Amniotic epithelial cell (primary cell): Measurements from ENCODE around the gene OMD.

Experiments
- DNase-seq: peaks from one replicate; pipeline ENCODE4 v3.0.0-alpha.2; 2010; ENCODE audit warnings: low read depth

The OMD gene, protein sequence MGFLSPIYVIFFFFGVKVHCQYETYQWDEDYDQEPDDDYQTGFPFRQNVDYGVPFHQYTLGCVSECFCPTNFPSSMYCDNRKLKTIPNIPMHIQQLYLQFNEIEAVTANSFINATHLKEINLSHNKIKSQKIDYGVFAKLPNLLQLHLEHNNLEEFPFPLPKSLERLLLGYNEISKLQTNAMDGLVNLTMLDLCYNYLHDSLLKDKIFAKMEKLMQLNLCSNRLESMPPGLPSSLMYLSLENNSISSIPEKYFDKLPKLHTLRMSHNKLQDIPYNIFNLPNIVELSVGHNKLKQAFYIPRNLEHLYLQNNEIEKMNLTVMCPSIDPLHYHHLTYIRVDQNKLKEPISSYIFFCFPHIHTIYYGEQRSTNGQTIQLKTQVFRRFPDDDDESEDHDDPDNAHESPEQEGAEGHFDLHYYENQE

DNA sequence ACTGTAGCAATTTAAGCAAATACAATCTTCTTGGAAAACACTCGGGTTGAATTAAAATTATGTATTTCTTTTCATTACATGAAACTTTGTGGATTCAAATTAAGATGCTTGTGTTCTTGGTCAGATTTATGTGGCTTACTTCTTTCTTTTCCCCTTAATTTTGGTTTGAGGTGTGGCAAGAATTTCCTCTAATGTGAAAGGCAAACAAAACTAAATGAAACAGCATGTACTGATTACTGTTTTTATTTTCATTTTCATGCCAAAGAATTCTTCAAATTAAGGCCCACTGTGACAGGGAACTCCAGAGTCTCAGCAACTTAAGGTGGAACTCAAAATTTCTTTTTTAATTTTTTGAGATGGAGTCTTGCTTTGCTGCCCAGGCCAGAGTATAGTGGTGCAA, at the start of gene OMD:
Gene OMD (minus strand): TSS at position 132 of the 400 bp plus-strand sequence. CDS start 6,913 bp downstream, outside the sequence.
- DNase-seq, result no peak

DNA sequence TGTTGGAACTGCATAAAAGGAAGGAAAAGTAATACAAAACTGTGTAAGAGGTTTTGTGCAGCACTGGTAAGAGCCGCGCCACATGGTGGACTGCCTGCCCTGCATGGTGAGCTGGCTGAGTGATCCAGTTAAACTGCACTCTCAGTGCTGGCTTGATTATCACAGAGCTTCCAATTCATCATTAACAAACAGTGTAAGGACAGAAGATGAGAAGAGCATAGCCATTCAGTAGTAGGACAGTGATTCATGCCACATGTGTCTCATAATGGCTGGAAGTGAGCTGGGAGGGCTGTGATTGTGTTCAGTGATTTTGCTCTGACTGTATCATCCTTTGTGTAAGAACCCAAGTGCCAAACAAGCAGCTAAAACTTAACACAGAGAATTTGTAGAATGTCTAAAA, 43.9 kb upstream of the OMD start:
- peak; percentile 27 for DNase-seq

DNA sequence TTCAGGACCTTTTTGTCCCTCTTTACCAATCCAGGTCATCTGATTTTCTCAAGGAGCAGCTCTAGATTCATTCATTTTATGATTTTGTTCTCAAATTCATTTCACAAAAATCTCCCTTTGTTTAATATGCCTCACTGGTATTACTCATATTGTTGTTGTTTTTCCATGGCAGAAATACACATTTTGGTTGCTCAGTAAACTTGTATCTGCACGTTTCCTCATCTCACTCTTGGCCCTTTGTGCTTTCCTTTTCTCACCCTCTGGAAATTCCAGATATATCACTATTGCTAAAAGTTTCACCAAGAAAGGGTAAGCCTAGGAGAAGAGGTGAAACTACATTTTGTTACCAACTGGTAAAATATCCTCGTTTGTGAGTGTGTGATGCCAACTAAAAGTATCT, 43.2 kb upstream of the OMD start:
- no peak for DNase-seq

DNA sequence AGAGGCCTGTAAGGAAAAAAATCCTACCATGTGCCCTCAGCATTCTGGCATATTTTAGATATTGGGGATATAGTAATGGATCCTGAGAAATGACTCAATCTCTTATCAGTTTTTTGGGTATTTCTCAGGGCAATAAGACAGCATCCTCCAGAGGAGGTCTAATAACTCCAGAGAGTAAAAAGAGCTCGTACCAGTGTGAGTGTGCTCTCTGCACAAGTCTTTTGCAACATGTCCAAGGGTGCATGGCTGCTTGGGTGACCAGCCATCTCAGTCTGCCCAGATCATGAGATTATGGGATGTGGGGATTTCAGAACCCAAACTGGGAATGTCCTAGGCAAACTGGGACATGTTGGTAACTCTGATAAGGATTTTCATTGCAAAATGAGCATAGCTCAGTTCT, 42.8 kb upstream of the OMD start:
- peak; percentile 44 for DNase-seq

DNA sequence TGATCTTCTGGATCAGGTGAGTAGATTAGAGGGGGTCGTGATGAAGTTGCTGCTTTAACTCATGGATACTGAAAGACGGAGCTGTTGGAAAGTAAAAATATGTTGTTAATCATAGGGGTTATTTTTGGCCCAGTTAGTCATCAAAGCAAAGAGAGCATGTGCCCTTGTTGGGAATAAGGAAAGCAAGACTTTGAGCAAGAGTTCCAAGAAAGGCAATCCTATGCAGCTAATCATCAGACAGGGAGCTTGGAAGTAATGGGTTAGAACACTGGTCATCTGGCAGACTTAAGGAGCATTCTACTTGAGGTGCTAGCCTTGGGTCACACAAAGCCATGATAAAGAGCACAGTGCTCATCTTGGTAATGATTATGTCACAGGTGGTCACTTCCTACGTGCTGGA, 39.7 kb upstream of the OMD start:
- peak; percentile 95 for DNase-seq

DNA sequence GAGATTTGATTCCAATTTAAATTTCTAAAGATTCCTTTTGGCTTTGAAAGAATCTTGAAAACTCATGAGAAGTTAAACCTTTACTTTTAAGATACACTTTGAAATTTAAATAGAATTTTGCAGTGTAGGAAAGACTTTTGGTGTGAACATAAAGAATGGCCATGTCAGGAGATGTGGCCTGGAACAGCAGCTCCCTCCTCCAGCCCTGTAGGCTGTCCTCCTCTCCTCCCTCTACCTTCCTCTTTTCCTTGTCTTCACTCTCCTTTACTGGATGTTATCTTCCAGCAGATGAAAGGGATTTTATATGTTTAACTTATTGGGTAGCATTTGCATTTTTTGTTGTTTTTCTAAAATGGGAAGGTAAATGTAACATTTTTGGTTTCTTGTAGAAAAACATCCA, 39.1 kb upstream of the OMD start:
- no peak for DNase-seq

DNA sequence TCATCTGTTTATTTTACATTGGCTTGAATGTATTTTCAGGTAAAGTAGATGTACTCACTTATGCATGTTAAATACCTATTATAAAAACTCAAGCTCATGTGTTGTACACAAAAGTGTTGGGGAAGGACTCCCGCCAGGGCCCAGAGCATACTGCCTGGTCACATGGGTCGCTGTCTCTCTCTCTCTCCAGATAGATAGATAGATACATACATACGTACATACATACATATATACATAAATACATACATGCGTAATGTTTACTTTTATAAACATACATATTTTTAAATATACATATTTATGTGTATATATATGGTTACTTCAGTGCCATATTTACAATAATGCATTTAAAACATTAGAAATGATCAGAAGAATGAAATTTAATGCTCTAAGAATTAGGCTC, 33.3 kb upstream of the OMD start:
- DNase-seq, result no peak

DNA sequence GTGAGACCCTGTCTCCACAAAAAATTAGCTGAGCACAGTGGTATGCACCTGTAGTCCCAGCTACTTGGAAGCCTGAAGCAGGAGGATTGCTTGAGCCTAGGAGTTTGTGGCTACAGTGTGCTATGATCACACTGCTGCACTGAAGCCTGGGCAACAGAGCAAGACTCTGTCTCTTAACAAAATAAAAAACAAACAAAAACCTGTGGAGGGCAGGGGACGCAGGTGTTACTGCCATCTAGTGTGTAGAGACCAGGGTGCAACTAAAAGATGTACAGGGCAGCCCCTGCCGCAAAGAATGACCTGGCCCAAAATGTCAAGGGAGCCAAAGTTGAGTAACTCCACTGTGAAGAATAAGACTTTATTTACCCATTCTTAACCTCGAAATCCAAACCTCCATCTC, 30.9 kb upstream of the OMD start:
- no peak for DNase-seq

DNA sequence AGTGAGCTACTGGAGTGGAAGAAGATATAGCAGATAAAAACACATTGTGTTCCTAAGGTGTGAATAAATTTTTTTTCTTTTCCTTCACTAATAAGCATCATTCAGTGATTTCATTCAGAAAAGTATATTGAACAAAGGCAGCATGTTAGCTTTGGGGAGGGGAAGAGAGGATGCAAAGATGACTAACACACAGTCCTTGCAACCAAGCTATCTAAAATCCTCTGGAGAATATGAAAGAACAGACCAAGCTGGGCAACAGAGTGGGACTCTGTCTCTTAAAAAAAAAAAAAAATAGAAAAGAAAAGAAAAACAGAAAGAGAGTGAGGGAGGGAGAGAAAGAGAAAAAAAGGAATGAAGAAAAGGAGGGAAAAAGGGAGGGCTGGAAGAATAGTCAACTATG, 22.3 kb upstream of the OMD start:
- DNase-seq, result no peak

DNA sequence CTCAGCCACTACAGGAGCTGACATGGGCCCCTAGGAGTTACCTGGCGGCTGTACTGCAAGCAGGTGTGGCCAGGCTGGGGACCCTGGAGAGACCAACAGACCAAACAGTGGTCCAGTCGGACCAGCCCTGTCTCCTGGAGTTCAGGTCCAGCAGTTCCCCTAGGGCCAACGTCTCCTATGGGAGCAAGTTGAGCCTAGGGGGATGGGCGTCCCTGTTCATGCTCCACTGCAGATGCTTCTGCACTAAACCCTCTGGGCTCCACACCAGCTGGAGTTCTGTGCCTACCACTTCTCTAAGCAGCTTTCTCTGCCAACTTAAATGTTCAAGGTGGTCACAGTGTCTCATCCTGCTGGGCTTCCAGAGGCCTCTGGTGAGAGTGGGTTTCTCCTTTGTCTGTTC, 20.6 kb upstream of the OMD start:
- no peak for DNase-seq

DNA sequence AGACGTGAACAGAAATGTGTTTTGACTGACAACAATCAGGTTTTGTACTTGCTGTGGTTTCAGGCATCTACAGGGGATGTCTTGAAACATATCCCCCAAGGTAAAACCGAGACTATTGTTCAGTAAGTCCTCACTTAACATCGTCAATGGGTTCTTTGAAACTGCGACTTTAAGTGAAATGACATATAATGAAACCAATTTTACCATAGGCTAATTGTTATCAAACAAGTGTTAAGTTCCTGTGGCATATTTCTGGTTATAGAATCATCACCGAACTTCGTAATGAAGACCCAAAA, 16.4 kb upstream of the OMD start:
- DNase-seq, result no peak

DNA sequence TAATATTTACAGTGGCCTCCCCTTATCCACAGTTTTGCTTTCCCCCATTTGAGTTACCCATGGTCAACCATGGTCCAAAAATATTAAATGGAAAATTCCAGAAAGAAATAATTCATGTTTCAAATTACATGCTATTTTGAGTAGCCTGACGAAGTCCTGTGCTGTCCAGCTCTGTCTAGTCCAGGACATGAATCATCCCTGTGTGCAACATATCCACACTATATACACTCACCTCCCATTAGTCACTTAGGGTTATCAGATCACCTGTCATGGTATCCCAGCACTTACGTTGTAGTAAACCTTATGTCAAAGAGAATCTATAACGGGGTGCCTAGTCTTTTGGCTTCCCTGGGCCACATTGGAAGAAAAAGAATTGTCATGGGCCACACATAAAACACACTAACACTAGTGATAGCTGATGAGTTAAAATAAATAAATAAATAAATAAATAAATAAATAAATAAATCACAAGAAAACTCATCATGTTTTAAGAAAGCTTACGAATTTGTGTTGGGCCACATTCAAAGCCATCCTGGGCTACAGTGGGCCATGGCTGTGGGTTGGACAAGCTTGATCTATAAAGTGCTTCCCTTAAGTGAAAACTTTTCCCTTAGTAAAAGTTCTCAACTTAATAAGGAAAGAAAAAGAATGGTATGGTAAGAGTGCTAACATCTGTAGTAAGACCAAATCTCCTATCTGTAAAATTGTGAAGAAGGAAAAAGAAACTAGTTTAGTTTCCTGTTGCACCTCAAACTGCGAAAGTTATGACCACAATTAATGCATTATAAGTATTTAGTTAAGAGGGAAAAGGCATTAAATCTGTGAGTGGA, 15.9 kb upstream of the OMD start:
- peak; percentile 81 for DNase-seq

DNA sequence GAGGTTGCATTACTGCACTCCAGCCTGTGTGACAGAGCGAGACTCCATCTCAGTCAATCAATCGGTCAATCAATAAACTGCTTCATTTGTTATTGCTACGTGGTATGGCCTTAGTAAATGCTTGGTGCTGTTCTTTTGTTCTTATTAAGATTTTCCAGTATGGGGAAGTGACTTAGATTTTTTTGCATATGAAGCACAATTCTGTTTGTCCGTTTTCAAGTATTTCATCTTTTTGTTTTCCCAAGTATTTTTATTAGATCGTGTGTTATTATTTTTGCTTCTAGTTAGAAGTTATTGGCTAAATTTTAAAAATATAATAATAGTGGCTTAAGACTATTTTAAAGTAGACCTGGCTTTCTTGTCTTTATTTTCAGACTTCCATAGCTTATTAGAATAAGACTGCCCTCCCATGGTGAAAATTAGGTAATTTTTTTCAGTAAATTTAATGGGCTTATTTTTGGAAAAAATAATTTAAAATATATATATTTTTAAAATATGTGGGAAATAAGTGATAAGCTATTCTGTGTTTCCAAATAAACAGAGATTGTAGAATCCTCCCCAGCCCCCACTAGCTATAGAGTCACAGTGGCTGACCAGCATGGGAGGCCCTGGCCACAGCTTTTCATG, 14.7 kb upstream of the OMD start:
- peak; percentile 31 for DNase-seq

DNA sequence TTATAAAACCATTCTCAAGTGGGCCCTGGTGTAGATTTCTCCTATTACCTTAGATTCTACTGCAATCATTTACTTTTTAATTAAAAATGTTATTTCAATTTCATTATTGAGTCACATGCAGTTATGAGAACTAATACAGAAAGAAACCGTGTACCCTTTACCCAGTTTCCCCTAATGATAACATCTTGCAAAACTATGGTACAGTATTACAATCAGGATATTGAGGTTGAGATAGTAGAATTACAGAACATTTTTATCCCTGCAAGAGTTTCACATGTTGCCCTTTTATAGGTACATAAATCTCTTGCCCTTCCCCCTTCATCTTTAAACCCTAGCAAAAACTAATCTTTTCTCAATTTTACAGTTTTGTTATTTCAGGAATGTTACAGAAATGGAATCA, 11.0 kb upstream of the OMD start:
- no peak for DNase-seq

DNA sequence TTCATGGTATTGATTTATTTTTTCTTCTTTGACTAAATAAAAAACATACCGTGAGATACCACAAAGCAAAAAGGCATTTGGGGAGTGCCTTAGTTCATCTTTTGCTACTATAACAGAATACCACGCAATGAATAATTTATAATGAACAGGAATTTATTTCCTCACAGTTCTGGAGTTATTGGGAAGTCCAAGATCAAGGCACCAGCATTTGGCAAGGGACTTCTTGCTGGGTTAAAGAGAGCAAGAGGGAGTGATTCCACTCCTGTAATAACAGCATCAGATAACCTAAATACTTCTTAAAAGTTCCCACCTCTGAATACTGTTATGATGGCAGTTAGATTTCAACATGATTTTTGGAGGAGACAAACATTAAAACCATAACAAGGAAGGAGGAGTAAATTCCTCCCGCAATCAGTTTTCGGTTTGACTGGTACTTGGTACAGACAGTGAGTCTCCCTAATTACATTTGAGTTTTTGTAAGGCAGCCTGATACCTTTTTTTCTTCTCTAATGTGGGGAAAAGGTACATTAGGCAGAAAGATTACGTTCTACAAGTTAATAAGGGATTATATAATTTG, 8.8 kb upstream of the OMD start:
- peak; percentile 20 for DNase-seq

DNA sequence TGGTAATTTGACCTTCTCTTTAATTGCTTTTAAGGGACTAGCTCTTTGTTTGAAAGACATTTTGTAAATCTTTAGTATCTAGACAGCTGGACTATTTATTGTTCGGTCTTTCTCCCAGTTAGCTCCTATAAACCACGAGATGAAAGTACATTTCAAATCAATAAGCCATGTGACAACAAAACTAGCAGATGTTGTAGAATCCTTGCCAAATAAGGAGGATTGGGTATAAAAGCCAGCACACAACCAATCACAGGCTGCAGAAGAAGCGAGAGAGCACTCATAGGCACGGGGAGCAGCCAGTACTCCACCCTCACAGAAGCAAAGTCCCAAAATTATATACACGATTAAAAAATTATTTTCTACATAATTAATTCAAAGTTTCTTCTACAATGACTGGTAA, 8.1 kb upstream of the OMD start:
- DNase-seq, result no peak

DNA sequence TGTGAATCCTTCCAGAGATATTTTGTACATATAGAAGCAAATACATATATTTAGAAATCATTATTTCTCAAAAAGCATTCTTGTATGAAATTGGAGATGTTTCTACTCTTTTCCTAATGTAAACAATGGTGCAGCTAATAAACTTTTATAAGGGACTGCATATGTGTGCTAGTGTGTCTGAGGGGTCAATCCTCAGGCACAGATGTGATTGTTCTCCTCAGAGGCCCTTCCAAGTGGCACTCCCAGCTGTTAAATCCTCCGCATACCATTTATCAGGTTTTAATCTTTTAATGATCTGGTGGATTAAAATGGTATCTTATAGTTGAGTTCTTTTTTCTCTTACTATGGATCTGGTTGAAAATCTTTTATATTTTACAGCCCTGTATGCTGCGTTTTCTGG, 5.6 kb upstream of the OMD start:
- no peak for DNase-seq

DNA sequence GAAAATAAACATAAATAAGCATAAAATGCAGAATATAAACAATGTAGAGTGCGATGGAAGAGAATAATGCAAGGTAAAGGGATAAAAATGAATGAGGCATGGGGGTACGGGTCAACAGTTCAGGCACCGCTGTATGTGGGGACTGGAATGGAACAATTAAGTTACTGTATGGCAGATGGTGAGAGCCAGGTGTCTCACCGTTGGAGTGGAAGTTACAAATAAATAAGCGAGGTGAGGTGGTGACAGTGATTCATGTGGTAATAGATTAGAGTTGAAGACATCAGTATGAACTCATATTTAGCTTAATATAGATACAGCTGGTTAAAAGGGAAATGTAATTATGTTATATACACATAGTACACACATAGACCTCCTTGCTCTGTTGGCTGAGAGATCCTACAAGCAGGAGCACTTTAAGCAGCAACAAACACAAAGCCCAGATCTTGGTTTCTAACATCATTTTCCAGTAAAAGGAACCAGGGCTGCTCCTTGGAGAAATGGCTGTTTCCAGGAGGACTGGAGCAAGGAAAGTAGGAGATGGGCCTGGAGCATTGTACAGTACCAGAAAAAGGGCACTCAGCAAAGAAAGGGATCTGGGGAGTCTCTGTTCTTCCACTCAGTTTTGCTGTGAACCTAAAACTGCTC, 2.4 kb upstream of the OMD start:
- no peak for DNase-seq

DNA sequence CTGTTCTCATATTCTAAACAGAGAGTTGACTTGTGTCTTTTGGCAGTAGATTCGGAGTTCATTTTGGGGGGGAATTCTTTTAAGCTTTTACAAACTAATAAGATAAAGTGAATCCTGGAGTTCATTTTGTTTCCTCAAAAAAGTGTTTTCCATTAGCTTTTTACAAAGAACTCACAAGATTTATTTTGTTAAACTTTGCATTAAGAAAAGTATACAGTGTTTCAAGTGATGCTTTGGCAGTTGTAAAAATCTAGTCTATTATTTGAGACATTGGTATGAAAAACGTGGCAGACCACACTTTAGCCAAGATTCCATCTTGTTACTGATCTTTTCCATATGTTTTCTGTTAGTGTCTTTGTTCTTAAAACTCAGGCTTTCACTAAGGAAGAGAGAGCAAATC, 1.2 kb upstream of the OMD start:
- no peak for DNase-seq

DNA sequence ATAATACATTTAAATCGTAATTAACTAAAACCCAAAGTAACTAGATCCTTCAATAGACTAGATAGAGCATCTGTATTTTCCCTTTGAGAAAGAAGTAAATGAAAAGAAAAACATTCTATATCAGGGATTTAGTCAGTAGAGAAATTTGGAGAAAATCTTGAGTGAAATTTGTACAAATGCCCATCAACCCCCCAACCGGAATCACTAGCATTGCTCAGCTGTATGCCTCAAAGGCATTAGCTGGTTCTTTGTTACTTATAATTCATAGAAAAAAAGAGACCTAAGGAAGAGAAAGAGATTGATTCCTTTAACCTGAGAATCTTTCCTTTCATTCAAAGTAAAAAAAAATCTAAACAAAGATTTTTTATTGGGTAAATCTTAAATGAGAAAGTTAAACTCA, 659 bp downstream of the OMD start:
- DNase-seq, result no peak

DNA sequence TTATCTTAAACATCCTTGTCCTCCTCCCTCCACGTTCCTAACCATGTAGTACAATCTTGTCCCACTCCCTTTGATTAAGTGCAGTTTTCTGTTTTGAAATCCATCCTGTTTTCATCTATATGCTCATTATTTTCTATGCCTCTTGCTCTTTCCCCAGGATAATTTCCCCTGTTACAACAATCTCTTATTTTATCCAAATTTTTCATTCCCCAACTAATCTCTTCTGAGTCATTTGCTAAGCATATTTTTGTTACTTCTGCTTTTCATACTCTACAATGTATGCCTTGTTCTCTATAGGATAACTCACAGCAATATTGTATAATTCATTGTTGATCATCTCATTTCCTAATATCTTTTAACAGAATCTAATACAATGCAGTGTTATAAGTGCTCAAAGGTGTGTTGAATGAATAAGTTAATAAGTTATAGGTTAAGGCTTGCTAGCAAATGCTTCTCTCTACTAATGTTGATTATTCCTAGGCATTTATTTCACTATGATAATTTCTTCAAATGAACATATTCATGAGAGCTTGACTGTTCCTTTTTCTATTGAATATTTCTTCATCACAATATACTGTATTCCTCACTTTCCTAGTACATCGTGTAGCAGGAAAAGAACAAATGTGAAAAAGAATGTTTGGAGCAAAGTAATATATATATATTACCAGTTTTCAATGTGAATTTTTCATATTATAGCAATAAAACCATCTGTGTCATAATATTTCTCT, 1.5 kb downstream of the OMD start:
- DNase-seq, result no peak

DNA sequence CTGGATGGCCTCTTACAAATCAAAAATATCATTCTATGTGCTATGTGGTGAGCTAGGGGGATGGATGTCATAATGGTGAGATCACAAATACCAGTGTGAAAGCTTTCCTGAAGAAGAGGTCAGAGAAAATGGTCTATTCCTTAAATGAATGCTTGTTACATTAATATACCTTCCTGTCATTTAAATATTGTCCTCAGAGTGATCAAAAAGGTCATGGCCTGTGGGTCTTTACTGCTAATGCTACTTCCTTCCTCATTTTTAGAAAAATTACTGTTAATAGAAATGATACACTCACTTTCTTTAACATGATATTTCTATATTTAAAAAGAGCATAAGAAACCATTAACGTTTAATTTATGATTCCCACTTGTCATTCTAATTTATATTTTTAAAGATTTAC, 9.7 kb downstream of the OMD start:
- DNase-seq, result no peak
